Lower leg skin (tissue), 4 donors: ENCODE results near the gene SH2D2A. TPM values are rescaled to one million over a fixed set of nuclear protein-coding genes. Genes with fewer than 3 reads are reported as not detected.

ENCODE experiments used
- DNase-seq, 2 donors: peaks; one replicate each; pipeline ENCODE4 v3.0.0-alpha.2; 2019; ENCODE audit warnings: low spot score in 2 of 2
- H3K4me3 ChIP-seq: fragments of 200-600 bp; sonication (generic); 2 replicates; pipeline ENCODE4 v1.5.1; 2017; ENCODE audit warnings: mild to moderate bottlenecking, low read depth; ENCODE audit not compliant: poor library complexity, severe bottlenecking
- POLR2A ChIP-seq, 2 donors: fragments of 450-650 bp; IDR thresholded peaks; one replicate each; pipeline ENCODE4 v1.6.1; 2016 to 2017; ENCODE audit warnings: antibody characterized with exemption in 2 of 2, mild to moderate bottlenecking in 1 of 2, moderate library complexity in 1 of 2
- WGBS, 2 donors: methylation state at CpG; one replicate each; pipeline ENCODE4 v1.1.5; 2018; 5-methylcytosine and 5-hydroxymethylcytosine counted together
- intact Hi-C: fragments of 100-400 bp; cut with DNase I; formaldehyde crosslinking; loops from one replicate; pipeline ENCODE4 v1.15.0; 2023; ENCODE audit warnings: low total_unique reads
- total RNA-seq, 4 donors: library from RNA; depleted of rRNA; stranded (reverse); fragments of >200 nt; gene quantifications; one replicate each; pipeline ENCODE4 v1.1.0, GENCODE V29; 2016
- TF ChIP-seq, protein P1 (sequence below), 3 donors: fragments of 450-650 bp; IDR thresholded peaks; one replicate each; pipeline ENCODE4 v1.5.1; 2016; ENCODE audit warnings: antibody characterized with exemption in 3 of 3, mild to moderate bottlenecking in 3 of 3, moderate library complexity in 2 of 3

The SH2D2A gene
- total RNA-seq, 4 donors from 2014 or later, result 1.5 TPM; not detected in 3

GRCh38 chr1:156842618-156843300, 26.1 kb upstream of the SH2D2A start:
- 76 to 77% methylated on average over 9 of the region's 9 CpGs for WGBS, 2 donors
- no peak for DNase-seq
- TF ChIP-seq, protein P1, sequence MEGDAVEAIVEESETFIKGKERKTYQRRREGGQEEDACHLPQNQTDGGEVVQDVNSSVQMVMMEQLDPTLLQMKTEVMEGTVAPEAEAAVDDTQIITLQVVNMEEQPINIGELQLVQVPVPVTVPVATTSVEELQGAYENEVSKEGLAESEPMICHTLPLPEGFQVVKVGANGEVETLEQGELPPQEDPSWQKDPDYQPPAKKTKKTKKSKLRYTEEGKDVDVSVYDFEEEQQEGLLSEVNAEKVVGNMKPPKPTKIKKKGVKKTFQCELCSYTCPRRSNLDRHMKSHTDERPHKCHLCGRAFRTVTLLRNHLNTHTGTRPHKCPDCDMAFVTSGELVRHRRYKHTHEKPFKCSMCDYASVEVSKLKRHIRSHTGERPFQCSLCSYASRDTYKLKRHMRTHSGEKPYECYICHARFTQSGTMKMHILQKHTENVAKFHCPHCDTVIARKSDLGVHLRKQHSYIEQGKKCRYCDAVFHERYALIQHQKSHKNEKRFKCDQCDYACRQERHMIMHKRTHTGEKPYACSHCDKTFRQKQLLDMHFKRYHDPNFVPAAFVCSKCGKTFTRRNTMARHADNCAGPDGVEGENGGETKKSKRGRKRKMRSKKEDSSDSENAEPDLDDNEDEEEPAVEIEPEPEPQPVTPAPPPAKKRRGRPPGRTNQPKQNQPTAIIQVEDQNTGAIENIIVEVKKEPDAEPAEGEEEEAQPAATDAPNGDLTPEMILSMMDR (IDR thresholded peaks at IDR 0.05), result no peak
- no peak for TF ChIP-seq POLR2A (IDR thresholded peaks at IDR 0.05)
- intact Hi-C loops, result no loop called here
- H3K4me3 ChIP-seq, result no peak overlapping the region

DNA sequence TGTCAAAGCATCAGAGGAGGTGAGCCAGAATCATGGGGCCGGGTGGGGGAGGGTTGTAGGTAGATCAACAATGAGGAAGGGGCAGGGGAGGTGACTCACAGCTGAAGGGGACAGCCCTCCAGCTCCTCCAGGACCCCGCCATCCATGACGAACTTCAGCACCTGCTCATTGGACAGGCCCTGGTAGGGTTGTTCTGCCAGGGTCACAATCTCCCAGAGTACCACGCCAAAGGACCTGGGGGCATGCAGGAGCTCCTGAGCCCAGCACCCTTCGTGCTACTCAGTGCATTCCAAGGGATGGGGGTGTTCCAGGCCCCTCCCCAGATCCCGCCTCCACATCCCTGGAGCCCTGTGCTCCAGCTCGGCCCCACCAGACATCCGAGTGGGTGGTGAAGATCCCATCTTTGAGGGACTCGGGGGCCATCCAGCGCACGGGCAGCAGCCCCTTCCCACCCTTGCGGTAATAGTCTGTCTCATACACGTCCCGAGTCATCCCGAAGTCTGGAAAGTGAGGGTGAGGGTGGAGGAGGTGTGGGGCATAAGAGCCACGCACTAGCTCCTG, 24.7 kb upstream of the SH2D2A start:
- intact Hi-C loops, result no loop called here
- no peak overlapping the region for H3K4me3 ChIP-seq
- WGBS, 2 donors, result 63 to 70% methylated on average over 15 to 16 of the region's 16 CpGs
- no peak for DNase-seq
- no peak for TF ChIP-seq POLR2A (IDR thresholded peaks at IDR 0.05)
- TF ChIP-seq, protein P1 (IDR thresholded peaks at IDR 0.05), result no peak

GRCh38 chr1:156840898-156841279, 24.2 kb upstream of the SH2D2A start:
- TF ChIP-seq, protein P1 (IDR thresholded peaks at IDR 0.05), result no peak
- no peak for TF ChIP-seq POLR2A (IDR thresholded peaks at IDR 0.05)
- no peak for DNase-seq
- WGBS, 2 donors, result 63 to 64% methylated on average over 14 of the region's 14 CpGs
- no peak overlapping the region for H3K4me3 ChIP-seq
- intact Hi-C loops, result no loop called here

DNA sequence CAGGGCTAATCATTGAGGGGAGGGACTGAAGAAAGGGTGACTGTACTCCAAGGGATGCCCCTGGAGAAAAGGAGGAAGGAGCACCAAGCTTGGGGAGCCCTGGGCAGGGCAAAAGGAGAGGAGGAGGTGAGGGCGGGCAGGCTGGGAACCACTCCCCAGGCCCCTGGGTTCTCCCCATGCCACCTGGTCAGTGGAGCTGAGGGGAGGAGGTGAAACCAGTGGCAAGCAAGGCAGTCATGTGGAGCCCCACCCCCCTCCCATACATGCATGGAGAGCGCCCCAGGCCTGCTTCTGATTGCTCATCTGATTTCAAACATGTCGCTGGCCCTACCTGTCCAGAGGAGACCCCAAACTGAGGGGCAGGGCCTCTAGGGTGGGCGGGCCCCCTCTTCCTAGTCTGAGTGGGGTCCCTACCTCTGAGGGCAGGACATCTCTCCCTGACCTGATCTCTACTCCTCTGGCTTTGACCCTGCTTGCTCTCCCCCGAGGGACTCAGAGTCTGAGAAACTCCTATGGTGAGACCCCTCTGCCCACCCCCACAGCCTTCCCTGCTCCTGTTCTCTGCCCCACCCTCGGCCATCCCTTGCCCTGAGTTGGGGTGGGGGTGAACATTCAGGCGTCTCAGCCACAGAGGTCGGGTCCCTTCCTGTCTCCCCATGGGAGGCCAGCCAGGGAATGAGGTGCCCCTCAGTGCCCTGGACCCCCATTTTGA, 23.7 kb upstream of the SH2D2A start:
- WGBS, 2 donors, result 63 to 71% methylated on average over 8 of the region's 8 CpGs
- TF ChIP-seq, protein P1 (IDR thresholded peaks at IDR 0.05), result no peak
- TF ChIP-seq POLR2A (IDR thresholded peaks at IDR 0.05), result no peak
- DNase-seq, result no peak
- intact Hi-C loops, result no loop called here
- H3K4me3 ChIP-seq, result no peak overlapping the region

- no peak for DNase-seq
- TF ChIP-seq POLR2A (IDR thresholded peaks at IDR 0.05), result no peak
- TF ChIP-seq, protein P1 (IDR thresholded peaks at IDR 0.05), result no peak
- H3K4me3 ChIP-seq, result no peak overlapping the region
- WGBS, 2 donors, result 40 to 41% methylated on average over 9 of the region's 9 CpGs
- intact Hi-C loops, result no loop called here
Measured at GRCh38 chr1:156839426-156840109, 22.9 kb upstream of the SH2D2A start.
